ENCODE results near the gene FBXW8.
"Not testable (repeated sequence)": the region's sequence is repeated elsewhere in the genome, so short reads cannot be mapped to it uniquely, and the experiment has no call there.

The FBXW8 gene

GRCh38 chr12:117048585-117048904 lies 137.8 kb downstream of the FBXW8 start:
- Mint-ChIP-seq H3K4me3 (no peak overlapping the region), H3K9me3 (no peaks in the 10 kb centered on the region), H3K4me1 (no peaks in the 10 kb centered on the region), H3K27me3 (no peaks in the 10 kb centered on the region), H3K27ac (no peak overlapping the region), H3K36me3 (no peaks in the 10 kb centered on the region)

- Mint-ChIP-seq H3K36me3 (no peaks in the 10 kb centered on the region), H3K9me3 (no peaks in the 10 kb centered on the region), H3K27me3 (no peaks in the 10 kb centered on the region), H3K4me3 (no peak overlapping the region), H3K27ac (no peak overlapping the region), H3K4me1 (no peaks in the 10 kb centered on the region)
These were observed 138.5 kb downstream of the FBXW8 start for GRCh38 chr12:117049295-117049694.

- no peaks in the 10 kb centered on the region for H3K36me3 Mint-ChIP-seq
- H3K27me3 Mint-ChIP-seq, result no peaks in the 10 kb centered on the region
- no peak overlapping the region for H3K4me3 Mint-ChIP-seq
- no peaks in the 10 kb centered on the region for H3K9me3 Mint-ChIP-seq
- no peak overlapping the region for H3K27ac Mint-ChIP-seq
- no peaks in the 10 kb centered on the region for H3K4me1 Mint-ChIP-seq
These were observed 139.3 kb downstream of the FBXW8 start for GRCh38 chr12:117050060-117050459.

- H3K36me3 Mint-ChIP-seq, result no peaks in the 10 kb centered on the region
- no peaks in the 10 kb centered on the region for H3K9me3 Mint-ChIP-seq
- no peaks in the 10 kb centered on the region for H3K27me3 Mint-ChIP-seq
- H3K27ac Mint-ChIP-seq, result no peak overlapping the region
- H3K4me3 Mint-ChIP-seq, result no peak overlapping the region
- H3K4me1 Mint-ChIP-seq, result no peaks in the 10 kb centered on the region
These were observed 140.6 kb downstream of the FBXW8 start for GRCh38 chr12:117051380-117051779.

- Mint-ChIP-seq H3K4me1 (no peaks in the 10 kb centered on the region), H3K9me3 (no peaks in the 10 kb centered on the region), H3K27me3 (no peaks in the 10 kb centered on the region), H3K36me3 (no peaks in the 10 kb centered on the region), H3K4me3 (no peak overlapping the region), H3K27ac (no peak overlapping the region)
These were observed 141.8 kb downstream of the FBXW8 start for GRCh38 chr12:117052386-117053049.

GRCh38 chr12:117053050-117053400 lies 142.3 kb downstream of the FBXW8 start:
- Mint-ChIP-seq H3K4me3 (no peak overlapping the region), H3K4me1 (no peaks in the 10 kb centered on the region), H3K27me3 (no peaks in the 10 kb centered on the region), H3K9me3 (no peaks in the 10 kb centered on the region), H3K36me3 (no peaks in the 10 kb centered on the region), H3K27ac (no peak overlapping the region)

- H3K9me3 Mint-ChIP-seq, result no peaks in the 10 kb centered on the region
- H3K36me3 Mint-ChIP-seq, result no peaks in the 10 kb centered on the region
- H3K4me3 Mint-ChIP-seq, result no peak overlapping the region
- H3K27me3 Mint-ChIP-seq, result no peaks in the 10 kb centered on the region
- no peaks in the 10 kb centered on the region for H3K4me1 Mint-ChIP-seq
- H3K27ac Mint-ChIP-seq, result no peak overlapping the region
These were observed 142.9 kb downstream of the FBXW8 start for GRCh38 chr12:117053597-117054201.

- Mint-ChIP-seq H3K27ac (no peak overlapping the region), H3K36me3 (no peaks in the 10 kb centered on the region), H3K4me3 (no peak overlapping the region), H3K27me3 (no peaks in the 10 kb centered on the region), H3K9me3 (no peaks in the 10 kb centered on the region), H3K4me1 (no peaks in the 10 kb centered on the region)
These were observed 143.5 kb downstream of the FBXW8 start for GRCh38 chr12:117054279-117054678.

- H3K4me1 Mint-ChIP-seq, H3K27me3 Mint-ChIP-seq, H3K4me3 Mint-ChIP-seq, H3K9me3 Mint-ChIP-seq, H3K27ac Mint-ChIP-seq, H3K36me3 Mint-ChIP-seq: not testable (repeated sequence)
These were observed 146.9 kb downstream of the FBXW8 start for GRCh38 chr12:117057626-117058025.

GRCh38 chr12:117058442-117059072 lies 147.8 kb downstream of the FBXW8 start:
- Mint-ChIP-seq H3K4me3 (no peak overlapping the region), H3K4me1 (peaks cover 13% of the 10 kb centered on the region), H3K36me3 (no peaks in the 10 kb centered on the region), H3K27me3 (no peaks in the 10 kb centered on the region), H3K9me3 (no peaks in the 10 kb centered on the region), H3K27ac (no peak overlapping the region)

GRCh38 chr12:117059156-117059555 lies 148.4 kb downstream of the FBXW8 start:
- Mint-ChIP-seq H3K4me1 (peaks cover 19% of the 10 kb centered on the region), H3K27me3 (no peaks in the 10 kb centered on the region), H3K27ac (no peak overlapping the region), H3K4me3 (no peak overlapping the region), H3K36me3 (no peaks in the 10 kb centered on the region), H3K9me3 (no peaks in the 10 kb centered on the region)

- H3K27ac Mint-ChIP-seq, result no peak overlapping the region
- no peaks in the 10 kb centered on the region for H3K9me3 Mint-ChIP-seq
- no peaks in the 10 kb centered on the region for H3K27me3 Mint-ChIP-seq
- H3K36me3 Mint-ChIP-seq, result no peaks in the 10 kb centered on the region
- H3K4me3 Mint-ChIP-seq, result no peak overlapping the region
- peaks cover 28% of the 10 kb centered on the region for H3K4me1 Mint-ChIP-seq
These were observed 149.6 kb downstream of the FBXW8 start for GRCh38 chr12:117060246-117060928.

- H3K4me3 Mint-ChIP-seq, result no peak overlapping the region
- no peaks in the 10 kb centered on the region for H3K36me3 Mint-ChIP-seq
- peaks cover 28% of the 10 kb centered on the region for H3K4me1 Mint-ChIP-seq
- no peaks in the 10 kb centered on the region for H3K27me3 Mint-ChIP-seq
- H3K27ac Mint-ChIP-seq, result no peak overlapping the region
- no peaks in the 10 kb centered on the region for H3K9me3 Mint-ChIP-seq
These were observed 150.2 kb downstream of the FBXW8 start for GRCh38 chr12:117060929-117061305.

- H3K36me3 Mint-ChIP-seq, result no peaks in the 10 kb centered on the region
- peak overlapping the region; percentile 7 for H3K27ac Mint-ChIP-seq
- H3K9me3 Mint-ChIP-seq, result no peaks in the 10 kb centered on the region
- H3K4me3 Mint-ChIP-seq, result no peak overlapping the region
- no peaks in the 10 kb centered on the region for H3K27me3 Mint-ChIP-seq
- peaks cover 30% of the 10 kb centered on the region for H3K4me1 Mint-ChIP-seq
These were observed 150.9 kb downstream of the FBXW8 start for GRCh38 chr12:117061555-117062079.

GRCh38 chr12:117063162-117063911 lies 152.6 kb downstream of the FBXW8 start:
- Mint-ChIP-seq H3K27me3 (no peaks in the 10 kb centered on the region), H3K4me3 (peak overlapping the region; percentile 71), H3K9me3 (no peaks in the 10 kb centered on the region), H3K36me3 (no peaks in the 10 kb centered on the region), H3K4me1 (peaks cover 32% of the 10 kb centered on the region), H3K27ac (peak overlapping the region; percentile 96)

Data from activated naive CD4-positive, alpha-beta T cell treated with anti-CD3 and anti-CD28 coated beads, Interleukin-2, amount 50 U/mL, for 24 hours (primary cell).